GM18511 (cell line): ENCODE results near the gene NCAPH2.
"Not testable (repeated sequence)": the region's sequence is repeated elsewhere in the genome, so short reads cannot be mapped to it uniquely, and the experiment has no call there.

Source experiments
- ATAC-seq: cut with Tn5 transposase; IDR thresholded peaks from one replicate; pipeline ENCODE4 v1.9.1; 2021; ENCODE audit warnings: mild to moderate bottlenecking, moderate library complexity; ENCODE audit not compliant: unreplicated experiment

NCAPH2 gene

GRCh38 chr22:50528682-50529415 is 20.8 kb downstream of the NCAPH2 start:
- ATAC-seq, result no peak

GRCh38 chr22:50529416-50529896 is 21.4 kb downstream of the NCAPH2 start:
- no peak for ATAC-seq

- ATAC-seq, result peak; percentile 20
Observed at GRCh38 chr22:50529897-50530579, 22.0 kb downstream of the NCAPH2 start, which contains the start of gene TYMP. TYMP (minus strand) TSS chr22:50530012; CDS start chr22:50529709, 303 bp downstream.

- ATAC-seq, result no peak
Observed at GRCh38 chr22:50530580-50530876, 22.5 kb downstream of the NCAPH2 start.

GRCh38 chr22:50530877-50531545 is 23.0 kb downstream of the NCAPH2 start:
- ATAC-seq, result peak; percentile 26

- no peak for ATAC-seq
Observed at GRCh38 chr22:50531546-50531961, 23.5 kb downstream of the NCAPH2 start.

- no peak for ATAC-seq
Observed at GRCh38 chr22:50531962-50532674, 24.1 kb downstream of the NCAPH2 start.

- no peak for ATAC-seq
Observed at GRCh38 chr22:50532824-50533796, 25.1 kb downstream of the NCAPH2 start.

GRCh38 chr22:50533856-50534711 is 26.1 kb downstream of the NCAPH2 start:
- ATAC-seq, result not testable (repeated sequence)

GRCh38 chr22:50535113-50535512 is 27.1 kb downstream of the NCAPH2 start:
- ATAC-seq, result no peak

- no peak for ATAC-seq
Observed at GRCh38 chr22:50536226-50536625, 28.2 kb downstream of the NCAPH2 start.

GRCh38 chr22:50537765-50538164 is 29.7 kb downstream of the NCAPH2 start:
- ATAC-seq, result no peak

GRCh38 chr22:50540381-50540780 is 32.4 kb downstream of the NCAPH2 start:
- ATAC-seq, result no peak

- not testable (repeated sequence) for ATAC-seq
Observed at GRCh38 chr22:50541667-50542026, 33.6 kb downstream of the NCAPH2 start.

- ATAC-seq, result no peak
Observed at GRCh38 chr22:50542416-50542927, 34.4 kb downstream of the NCAPH2 start.

GRCh38 chr22:50544078-50544745 is 36.2 kb downstream of the NCAPH2 start:
- no peak for ATAC-seq

- no peak for ATAC-seq
Observed at GRCh38 chr22:50544746-50545253, 36.8 kb downstream of the NCAPH2 start.
